Occipital lobe (tissue), 2 donors: ENCODE measurements around the gene CNOT2. TPM values are rescaled to one million over a fixed set of nuclear protein-coding genes. Genes with fewer than 3 reads are reported as not detected.
"Not testable (repeated sequence)": the region's sequence is repeated elsewhere in the genome, so short reads cannot be mapped to it uniquely, and the experiment has no call there.

Source experiments
- DNase-seq: peaks from one replicate; lab custom pipeline; 2025; lab: John Stamatoyannopoulos, UW
- total RNA-seq: library from RNA; depleted of rRNA; stranded (reverse); fragments of >200 nt; gene quantifications from one replicate; pipeline ENCODE4 v1.2.3, GENCODE V29; 2014

CNOT2 gene
- total RNA-seq, 1 donor from 2014 or later, result 248 TPM

DNA sequence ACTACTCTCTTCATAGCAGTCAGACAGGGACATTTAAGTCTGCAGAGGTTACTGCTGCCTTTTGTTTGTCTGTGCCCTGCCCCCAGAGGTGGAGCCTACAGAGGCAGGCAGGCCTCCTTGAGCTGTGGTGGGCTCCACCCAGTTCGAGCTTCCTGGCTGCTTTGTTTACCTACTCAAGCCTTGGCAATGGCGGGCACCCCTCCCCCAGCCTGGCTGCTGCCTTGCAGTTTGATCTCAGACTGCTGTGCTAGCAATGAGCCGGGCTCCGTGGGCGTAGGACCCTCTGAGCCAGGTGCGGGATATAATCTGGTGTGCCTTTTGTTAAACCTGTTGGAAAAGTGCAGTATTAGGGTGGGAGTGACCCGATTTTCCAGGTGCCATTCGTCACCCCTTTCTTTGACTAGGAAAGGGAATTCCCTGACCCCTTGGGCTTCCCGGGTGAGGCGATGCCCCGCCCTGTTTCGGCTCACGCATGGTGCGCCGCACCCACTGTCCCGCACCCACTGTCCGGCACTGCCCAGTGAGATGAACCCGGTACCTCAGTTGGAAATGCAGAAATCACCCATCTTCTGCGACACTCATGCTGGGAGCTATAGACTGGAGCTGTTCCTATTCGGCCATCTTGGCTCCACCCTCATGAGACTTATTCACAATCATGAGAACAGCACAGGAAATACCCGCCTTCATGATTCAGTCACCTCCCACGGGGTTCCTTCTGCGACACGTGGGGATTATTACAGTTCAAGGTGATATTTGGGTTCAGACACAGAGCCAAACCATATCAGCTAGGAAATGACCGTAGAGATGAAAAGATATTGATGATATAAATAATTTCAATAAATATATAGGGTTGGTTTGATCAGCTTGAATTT, 61.7 kb downstream of the CNOT2 start:
- DNase-seq, result not testable (repeated sequence)

- no peak for DNase-seq
These were observed 62.6 kb downstream of the CNOT2 start for GRCh38 chr12:70305794-70306193.

- no peak for DNase-seq
These were observed 63.4 kb downstream of the CNOT2 start for GRCh38 chr12:70306676-70307075.

GRCh38 chr12:70307868-70308267, 64.6 kb downstream of the CNOT2 start:
- no peak for DNase-seq

GRCh38 chr12:70309348-70309747, 66.1 kb downstream of the CNOT2 start:
- DNase-seq, result no peak

DNA sequence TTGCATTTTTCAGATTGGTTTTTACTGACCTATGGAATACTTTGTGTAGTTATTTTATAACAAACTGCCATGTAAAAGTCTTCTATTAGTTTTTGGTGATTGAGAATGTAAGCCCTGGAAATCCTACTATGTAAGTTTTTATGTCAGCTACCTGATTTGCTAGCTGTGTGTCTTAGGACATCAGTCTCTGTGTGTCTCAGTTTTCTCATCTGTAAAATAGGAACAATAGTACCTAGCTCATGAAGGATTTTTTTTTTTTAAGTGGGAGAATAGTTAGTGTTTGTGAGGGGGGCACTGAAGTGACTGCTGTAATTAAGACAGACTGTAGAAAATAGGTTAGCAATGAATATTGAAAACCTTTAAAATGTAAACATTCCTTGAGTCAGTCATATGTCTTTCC, 70.9 kb downstream of the CNOT2 start:
- no peak for DNase-seq

DNA sequence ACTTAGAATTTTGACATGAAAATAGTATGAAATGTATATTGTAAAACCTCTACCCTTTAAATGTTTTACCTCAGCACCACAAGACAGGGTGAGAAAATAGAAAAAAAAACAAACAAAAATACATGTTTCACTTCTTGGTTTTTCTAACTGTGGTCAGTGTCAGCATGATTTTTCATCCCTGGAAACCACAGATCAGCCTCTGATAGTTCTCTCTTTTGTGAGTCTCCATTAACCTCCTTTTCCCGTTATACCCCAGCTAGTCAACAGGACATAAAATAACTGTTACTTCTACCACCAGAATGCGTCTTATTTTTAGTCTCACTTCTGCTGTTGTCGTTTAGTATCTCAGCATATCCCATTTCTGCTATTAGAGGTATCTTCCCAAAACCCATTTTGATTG, 74.5 kb downstream of the CNOT2 start:
- DNase-seq, result no peak

DNA sequence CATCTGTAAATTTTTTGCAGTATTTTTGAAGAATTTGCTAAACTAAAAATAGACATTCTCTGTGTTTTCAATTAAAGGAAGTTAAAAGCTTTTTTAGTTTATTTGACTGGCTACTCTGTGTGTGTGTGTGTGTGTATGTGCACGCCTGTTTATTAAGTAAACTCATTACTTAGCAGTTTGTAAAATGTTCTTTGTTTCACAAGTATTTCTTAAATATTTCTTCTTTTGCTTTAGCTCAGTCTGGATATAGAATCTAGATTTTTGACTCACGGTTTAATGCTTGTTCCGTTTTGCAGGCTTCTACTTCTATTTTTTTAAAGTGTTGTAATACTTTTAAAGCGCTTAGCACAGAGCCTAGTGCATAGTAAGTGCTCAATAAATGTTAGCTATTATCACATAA, 76.4 kb downstream of the CNOT2 start:
- no peak for DNase-seq

DNA sequence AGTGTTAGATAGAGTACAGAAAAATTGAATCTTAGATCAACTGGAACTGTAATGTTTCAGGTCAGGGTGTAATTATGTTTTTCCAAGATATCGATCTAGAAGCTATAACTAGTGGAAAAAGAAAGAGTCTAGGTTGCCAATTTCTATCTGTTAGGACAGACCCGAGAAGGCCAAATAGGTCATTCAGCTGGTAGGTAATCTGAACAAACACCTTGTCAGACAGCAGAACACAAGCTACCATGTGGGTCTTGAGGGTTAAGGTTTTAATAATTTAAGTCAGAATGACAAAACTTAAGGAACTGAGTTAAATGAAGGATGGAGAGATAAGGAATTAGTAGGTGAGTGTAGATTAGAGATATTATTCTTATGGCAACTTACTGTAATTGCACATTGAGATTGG, 78.0 kb downstream of the CNOT2 start:
- DNase-seq, result no peak

GRCh38 chr12:70327541-70327940, 84.3 kb downstream of the CNOT2 start:
- DNase-seq, result no peak

DNA sequence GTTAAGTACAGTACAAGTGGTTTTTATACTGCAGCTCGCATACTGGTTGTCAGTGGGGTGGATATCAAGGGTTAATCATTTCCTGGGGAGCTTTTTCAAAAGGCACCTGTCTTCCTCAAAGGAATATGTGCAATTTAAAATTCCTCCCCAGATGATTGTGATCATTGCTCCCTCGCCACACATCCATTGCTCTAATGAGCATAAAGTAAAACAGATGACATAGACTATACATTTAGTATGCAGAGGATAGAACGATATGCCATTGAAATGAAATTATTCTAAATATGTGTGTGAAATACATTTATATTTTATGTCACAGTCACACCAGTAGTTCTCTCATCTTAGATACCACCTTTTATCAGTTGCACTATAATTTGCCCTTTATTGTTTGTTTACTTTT, 86.5 kb downstream of the CNOT2 start:
- DNase-seq, result no peak

DNA sequence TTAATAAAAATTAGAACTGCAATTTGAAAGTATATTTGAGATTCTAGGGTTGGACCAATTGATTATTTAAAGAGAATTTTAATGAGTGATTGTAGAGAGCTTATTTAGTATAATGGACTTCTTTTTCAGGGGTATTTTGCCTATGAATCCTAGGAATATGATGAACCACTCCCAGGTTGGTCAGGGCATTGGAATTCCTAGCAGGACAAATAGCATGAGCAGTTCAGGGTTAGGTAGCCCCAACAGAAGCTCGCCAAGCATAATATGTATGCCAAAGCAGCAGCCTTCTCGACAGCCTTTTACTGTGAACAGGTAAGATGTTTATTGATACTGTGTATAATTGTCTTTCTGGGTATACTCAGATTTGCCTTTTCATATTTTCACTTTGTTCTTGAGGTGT, 86.9 kb downstream of the CNOT2 start:
- DNase-seq, result no peak

- DNase-seq, result no peak
These were observed 89.0 kb downstream of the CNOT2 start for GRCh38 chr12:70332236-70332635.

- no peak for DNase-seq
These were observed 91.5 kb downstream of the CNOT2 start for GRCh38 chr12:70334742-70335141.

GRCh38 chr12:70338531-70338930, 95.3 kb downstream of the CNOT2 start:
- DNase-seq, result no peak

DNA sequence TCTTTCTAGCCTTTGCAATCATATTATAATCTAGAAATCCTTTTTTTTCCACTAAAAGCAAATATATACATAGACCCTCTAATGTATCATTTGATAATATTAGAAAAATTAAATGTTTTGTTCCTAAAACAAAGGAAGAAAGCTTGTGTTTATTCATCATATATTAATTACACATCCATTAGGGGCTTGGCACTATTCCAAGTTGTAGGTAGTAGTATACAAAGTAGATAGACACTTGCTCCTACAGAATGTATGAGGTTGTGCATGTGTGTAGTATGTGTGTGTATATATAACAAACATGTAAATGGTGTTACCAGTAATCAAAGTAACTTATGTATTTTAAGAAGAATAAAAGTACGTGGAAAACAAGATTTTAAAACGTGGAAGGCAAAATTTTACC, 107.8 kb downstream of the CNOT2 start:
- no peak for DNase-seq

GRCh38 chr12:70353780-70354660, 110.8 kb downstream of the CNOT2 start:
- DNase-seq, result no peak

GRCh38 chr12:70354787-70355186, 111.6 kb downstream of the CNOT2 start:
- DNase-seq, result no peak

GRCh38 chr12:70355972-70356371, 112.7 kb downstream of the CNOT2 start:
- DNase-seq, result no peak

- DNase-seq, result no peak
These were observed 116.4 kb downstream of the CNOT2 start for GRCh38 chr12:70359458-70360197.

- no peak for DNase-seq
These were observed 117.0 kb downstream of the CNOT2 start for GRCh38 chr12:70360218-70360617.
